Erythroblast (primary cell): ENCODE data around the gene MEGF11.

ENCODE experiments used
- GATA1 ChIP-seq: IDR thresholded peaks from 2 replicates; pipeline ENCODE4 v1.6.1; 2011; ENCODE audit warnings: low read depth, mild to moderate bottlenecking, control low read depth, low read length, moderate library complexity
- POLR2A ChIP-seq: IDR thresholded peaks from 2 replicates; pipeline ENCODE4 v1.6.1; 2011; ENCODE audit warnings: mild to moderate bottlenecking, low read length

DNA sequence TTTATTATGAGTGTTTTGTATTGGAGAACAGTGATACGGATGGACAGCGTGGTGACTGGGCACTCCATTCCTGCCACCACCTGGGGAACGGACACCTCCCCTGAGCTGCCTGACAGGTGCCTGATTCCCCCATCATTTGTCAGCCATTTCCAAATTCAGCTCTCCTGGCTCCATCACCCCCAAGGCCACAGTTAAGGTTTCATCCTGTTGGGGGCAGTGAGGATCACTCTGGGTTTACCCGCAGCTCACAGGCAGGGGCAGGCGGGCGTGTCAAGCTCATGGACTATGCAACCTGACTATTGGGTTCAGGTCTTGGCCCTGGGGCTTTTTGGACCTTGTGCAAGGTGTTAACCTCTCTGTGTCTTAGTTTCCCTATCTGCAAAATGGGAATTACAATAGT lies 307.9 kb downstream of the MEGF11 start:
- TF ChIP-seq POLR2A (no peak), GATA1 (no peak)
